22Rv1 (cell line): ENCODE measurements around the gene FBXO44.

Source experiments
- CTCF ChIP-seq: fragments of 450-650 bp; IDR thresholded peaks from 2 replicates; pipeline ENCODE4 v1.5.1; 2017; ENCODE audit warnings: mild to moderate bottlenecking
- ZFX ChIP-seq: fragments of 450-650 bp; IDR thresholded peaks from 2 replicates; pipeline ENCODE4 v1.6.1; 2017; ENCODE audit warnings: antibody characterized with exemption, borderline replicate concordance

DNA sequence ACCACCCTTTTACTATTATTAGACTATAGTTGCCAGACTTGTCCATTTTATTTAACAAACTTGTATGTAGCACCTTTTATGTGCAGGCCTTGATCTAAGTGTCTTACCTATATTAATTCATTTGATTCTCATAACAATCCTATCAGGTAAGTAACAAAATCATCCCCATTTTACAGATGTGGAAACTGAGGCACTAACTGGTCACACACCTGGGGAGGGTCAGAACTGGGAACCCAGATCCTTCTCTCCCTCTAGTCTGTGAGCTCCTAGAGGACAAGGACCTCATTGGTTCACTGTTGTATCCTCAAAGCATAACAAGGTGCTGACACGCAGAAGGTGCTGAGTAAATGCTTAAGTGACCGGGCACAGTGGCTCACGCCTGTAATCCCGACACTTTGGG is 15.3 kb upstream of the FBXO44 start:
- TF ChIP-seq CTCF (no peak), ZFX (no peak)
